Measurements from ENCODE around the gene OSBPL10.

OSBPL10 gene

DNA sequence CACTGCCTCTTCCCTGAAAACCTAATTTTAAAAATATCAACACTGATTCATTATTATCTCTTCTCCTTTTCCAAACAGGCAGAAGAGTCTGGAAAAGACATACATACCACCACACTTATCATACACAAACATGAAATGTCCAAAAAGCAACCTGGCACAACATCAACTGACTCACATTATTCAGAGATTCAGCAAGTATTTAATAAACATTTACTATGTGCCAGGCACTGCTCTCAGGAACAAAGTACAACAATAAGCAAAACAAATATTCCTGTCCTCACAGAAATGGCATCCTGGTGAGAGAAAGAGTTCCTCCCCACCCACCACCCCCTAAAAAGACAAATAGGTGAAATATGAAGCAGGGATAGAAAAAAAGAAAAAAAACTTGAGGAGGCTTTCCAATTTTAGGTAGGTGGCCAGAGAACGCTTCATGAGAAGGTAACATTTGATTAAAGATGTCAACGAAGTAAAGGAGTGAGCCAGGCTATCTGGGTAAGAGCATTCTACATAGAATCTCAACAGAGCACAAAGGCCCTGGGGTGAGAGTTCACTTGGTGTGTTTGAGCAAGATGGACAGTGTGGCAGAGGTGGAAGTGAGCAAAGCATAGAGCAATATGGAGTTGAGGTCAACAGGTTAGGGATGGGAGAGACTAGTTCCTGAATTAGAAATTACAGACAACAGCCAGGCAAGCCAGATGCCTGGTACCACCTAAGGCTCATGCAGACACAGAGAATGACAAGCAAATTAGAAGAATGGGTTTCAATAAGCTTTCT is 141.7 kb downstream of the OSBPL10 start:
- no peak for DNase-seq

DNA sequence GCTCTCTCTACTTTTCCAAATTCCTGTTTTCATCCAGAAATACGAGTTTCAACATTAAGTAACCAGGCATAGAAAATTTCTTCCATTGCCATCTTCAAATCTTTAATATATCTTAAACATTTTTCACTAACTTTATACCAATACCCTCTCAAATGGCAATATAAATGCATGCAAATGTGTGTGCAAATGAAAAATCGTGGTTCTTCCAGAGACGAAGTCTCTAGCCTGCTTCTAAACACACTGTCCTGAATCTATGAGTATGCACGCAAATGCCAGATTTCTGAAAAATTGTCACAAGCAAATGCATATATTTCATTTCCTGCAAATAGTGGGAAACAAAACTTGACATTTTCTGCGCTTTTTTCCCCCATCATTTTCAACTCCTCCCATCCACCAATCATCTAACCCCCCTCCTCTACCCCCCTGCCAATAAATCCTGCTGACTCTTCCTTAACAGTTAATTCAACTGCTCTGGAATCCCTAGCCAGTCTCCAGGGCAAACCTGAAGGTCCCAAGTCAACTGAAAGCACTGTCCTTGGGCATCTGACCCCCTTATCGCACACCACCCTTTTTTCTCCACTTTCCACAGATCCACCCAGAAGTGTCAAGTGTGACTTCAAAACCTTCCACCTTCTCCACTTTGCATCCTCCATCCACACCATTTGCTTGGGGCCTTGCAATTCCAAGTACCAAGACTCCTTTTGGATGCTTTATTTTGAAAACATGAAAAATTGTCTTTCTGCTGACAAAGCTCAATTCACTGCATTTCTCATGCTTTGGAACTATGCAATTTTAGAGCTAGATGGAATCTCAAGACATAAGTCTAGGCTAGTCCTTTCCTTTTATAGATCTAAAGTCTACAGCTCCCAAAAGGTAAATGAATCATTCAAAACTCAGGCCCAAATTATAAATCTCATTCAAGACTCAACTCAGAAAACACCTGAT is 144.7 kb downstream of the OSBPL10 start:
- no peak for DNase-seq

DNA sequence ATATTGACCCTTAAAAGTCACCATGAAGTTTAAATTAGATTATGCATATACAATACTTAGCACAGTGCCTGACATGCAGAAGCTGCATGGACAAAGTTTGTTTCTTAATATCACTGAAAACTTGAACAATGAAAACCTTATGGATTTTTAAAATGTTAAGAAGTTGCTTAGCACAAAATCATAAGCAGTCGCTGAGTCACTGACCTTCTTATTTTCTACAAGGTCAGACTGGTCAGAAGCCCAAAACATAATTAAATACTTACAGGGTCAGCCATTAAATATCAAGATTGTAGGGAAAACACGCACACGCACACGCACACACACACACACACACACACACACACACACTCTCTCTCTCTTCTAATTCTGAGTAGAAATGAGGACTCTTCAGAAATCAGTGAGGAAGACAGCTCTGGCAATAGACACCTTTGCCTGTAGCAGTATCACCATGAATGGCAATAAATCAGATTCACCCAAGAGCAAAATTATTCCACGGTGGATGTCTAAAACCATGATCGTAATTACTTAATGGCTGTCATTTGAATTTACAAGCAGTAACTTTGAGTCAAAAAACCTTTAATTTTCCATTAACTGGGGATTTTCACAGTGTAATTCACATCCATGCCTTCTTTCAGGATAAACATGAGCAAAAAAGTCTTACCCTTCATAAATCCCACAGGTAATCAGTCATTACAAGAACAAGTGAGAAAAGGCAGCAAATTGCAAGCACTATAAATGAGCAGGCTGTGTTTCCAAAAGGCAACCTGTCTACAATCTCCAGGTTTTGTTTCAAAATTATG is 147.5 kb downstream of the OSBPL10 start:
- DNase-seq = no peak

DNA sequence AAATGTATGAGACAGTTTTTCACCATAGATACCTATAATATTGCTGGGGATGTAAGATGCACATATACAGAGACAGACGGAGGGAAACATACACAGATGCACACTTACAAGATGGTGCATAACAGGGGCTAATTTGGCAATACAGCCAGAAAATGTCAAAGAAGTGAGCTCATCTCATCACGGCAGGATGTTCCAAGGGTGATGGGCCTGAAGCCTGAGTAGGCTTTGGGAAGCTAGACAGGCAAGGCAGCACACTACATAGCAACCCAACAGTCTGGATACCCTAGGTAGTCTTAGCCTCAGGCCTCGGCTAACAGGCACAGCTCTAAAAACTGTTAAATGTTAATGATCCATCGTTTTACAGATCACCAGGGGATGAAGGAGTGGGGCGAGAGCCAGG is 148.5 kb downstream of the OSBPL10 start:
- DNase-seq = no peak

DNA sequence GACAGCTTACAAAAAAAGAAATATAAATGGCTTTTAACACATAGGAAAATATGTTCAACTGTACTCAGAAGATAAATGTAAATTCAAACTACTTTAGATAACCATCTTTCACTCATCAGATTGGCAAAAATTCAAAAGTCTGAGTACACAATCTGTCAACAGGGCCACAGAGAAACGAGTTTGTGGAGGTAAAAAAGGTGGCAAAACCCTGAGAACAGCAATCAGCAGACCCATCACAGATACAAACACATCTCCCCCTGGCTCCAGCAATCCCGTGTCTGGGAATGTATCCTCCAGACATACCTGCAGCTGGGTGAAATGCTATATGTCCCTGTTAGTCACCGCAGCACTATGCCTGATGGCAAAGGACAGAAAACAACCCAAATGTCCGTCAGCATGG is 149.5 kb downstream of the OSBPL10 start:
- DNase-seq = no peak

DNA sequence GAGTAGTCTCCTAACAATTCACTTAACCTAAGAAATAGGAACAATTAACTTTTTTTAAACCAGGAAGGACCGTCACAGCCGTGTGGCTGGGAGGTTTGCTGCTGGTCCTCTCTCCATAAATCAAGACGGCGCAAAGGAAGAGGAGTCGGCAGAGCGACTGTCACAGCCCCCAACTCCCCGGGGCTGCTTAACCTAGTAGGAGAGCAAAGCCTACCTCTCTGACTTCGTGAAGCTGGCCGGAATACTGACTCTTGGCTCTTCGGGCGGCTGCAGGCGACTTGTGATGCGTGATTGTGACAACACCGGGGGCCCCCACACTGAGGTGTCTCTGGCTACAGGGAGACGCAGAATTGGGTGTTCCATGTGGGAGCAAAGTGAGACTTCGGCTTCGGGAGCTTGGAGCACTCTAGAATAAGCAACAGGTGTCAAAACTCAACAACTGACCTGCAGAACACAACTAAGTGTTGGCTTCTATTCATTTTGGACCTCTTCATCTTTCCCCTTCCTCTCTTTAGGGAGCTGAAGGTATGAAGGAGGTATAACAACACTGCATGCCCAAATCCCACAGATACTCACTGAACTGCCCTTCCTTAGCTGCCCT is 151.1 kb downstream of the OSBPL10 start:
- DNase-seq = no peak

DNA sequence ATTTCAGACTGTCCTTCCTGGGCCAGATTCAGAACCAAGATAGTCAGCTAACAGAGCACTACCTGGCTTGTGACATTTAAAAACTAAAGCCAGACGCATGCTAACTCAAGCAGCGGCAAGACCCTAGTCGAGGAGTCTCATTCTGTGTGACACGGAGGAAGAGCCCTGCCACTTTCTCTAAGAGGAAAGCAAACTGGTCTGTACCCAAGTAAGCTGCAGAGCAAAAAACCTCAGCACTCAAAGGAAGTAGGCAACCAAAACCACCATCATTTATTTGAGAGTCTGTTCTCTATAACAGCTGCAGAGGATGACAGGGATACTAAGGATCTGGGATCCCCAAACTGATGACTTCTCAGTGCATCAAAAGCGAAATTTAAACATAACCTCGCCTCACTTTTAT is 152.1 kb downstream of the OSBPL10 start:
- DNase-seq = no peak

DNA sequence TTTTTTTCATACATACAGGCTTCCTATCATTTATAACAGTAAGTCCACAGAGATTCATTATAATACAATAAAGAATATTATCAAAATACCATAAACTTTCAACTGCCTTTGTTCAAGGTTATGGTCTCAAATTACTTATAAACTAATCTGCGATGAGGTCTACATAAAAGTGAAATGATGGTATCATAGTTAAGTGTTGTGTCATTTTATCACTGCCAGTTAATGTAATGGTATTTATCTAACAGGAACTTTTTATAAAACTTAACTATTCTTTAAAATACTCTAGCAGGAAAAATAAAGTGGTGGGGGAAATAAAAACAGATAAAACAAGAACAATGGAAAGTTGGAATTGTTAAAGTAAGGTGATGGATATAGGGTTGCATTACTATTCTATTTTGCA is 153.1 kb downstream of the OSBPL10 start:
- DNase-seq = no peak

DNA sequence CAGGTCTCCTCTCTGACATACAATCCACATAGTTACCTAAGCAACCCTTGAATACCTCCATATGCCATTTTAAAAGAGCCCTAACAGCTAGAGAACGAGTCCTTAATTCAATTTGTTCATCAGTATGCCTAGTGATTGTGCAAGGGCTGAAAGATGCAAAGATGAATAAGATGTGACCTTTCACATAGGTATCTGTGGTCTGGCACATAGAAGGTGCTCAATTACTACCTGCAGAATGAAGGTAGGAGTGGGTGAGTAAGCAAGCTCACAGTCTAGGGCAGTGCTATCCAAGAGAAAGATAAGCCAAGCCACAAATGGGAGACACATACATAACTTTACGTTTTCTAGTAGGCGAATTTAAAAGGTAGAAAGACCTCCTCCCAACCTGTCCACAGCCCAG is 157.9 kb downstream of the OSBPL10 start:
- DNase-seq = no peak

DNA sequence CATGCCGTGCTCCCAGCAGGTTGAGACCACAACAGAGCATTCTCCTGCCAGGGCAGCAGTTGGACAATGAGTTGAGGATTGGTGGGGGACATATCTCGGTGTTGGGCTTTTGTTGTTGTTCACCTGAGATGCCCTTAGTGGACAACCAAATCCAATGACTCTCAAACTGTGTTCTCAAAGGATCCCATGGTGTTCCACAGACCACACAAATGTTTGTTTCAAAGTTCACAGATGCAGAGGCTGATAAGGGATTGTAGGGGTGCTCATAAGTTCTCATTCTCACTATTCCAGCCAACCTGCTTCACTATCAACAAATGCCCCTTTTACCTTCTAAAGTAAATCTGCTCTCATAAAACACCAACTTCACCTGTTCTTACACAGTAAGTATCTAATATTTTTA is 159.9 kb downstream of the OSBPL10 start:
- no peak for DNase-seq

DNA sequence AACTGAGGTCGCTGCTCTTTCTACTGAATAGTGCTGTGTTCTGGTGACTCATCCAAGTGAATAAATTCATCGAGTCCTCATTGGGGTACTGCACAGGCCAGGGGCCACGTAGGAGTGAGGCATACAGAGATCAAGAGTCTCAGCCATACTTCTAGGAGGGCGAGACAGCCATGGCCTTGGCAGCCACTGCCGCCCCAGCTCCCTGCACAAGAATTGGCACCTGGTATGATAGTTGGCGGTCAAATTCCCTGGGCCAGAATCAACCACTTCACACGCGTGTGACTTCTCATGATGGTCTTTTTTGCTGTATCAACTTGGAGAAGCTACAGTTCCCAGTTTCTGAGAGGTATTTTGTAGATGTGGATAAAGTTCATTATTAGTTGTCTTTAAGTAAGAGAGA is 161.6 kb downstream of the OSBPL10 start:
- DNase-seq = no peak

DNA sequence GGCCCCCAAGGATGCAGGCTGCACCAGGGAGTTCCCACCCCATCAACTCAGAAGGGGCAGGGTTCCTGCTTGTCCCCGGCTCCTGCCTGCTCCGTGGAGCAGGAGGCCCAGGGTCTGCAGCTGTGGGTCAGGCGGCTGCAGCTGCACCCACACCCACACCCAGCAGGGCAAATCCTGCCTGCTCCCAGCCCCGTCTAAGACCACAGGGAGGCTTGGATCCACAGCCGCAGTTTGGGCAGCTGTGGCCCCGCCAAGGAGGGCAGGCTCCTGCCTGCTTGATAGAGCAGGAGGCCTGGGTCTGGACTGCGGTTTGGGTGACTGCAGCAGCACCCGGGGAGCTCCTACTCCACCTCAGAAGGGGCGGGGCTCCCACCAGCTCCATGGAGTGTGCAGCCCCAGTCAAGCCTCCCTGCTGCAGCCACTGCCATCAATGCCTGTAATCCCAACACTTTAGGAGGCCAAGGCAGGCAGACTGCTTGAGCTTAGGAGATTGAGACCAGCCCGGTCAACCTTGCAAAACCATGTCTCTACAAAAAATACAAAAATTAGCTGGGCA is 163.6 kb downstream of the OSBPL10 start:
- DNase-seq = no peak

DNA sequence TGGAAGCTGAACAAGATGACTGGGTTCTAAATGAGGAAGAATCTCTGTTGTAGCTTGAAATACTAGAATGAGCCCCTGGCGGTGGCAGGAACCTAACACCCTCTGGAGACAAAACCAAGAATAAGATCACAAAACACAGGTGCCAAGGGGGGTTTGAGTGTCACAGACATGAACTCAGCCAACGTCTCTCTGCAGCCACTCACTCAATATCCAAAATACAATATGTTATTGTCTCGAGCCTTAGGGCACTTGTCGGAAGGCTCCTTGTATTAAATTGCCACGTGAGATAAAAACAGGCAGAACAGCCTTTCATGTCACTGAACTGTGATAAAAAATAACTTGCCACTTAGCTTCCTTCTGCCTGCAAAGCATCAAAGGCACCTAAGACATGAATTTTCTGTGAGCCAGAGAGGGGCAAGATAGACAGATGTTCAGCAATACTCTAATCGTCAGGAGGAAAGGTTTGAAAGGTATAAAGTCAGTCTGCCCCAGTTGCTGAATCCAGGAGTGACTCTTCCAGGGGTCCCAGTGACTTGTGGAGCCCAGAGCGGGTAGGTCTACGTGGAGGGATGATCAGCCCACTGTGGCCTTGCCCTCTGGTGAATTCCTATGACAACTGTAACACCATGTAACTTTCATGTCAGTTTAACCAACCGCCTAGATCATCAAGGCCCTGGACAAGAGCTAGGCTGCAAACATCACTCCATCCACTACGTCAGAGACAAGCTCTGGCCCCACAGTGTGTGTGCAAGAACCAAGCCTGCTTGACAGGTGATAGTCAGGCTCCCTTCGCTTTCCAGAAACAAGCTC is 165.2 kb downstream of the OSBPL10 start:
- no peak for DNase-seq

DNA sequence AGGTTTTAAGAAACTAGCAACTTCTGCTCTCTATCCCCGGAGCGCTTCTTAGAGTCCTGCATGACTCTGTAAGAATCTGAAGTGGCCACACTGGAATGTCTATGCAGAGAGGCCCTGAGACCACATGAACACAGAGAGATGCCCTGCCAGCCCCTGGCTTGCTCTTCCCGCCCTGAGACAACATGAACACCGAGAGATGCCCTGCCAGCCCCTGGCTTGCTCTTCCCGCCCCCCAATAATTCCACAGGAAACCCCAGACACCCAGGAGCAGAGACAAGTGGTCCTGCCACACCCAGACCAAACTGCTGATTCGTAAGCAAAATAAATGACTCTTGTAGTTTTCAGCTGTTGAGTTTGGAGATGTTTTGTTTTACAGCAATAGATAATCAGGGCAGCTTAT is 166.1 kb downstream of the OSBPL10 start:
- DNase-seq = no peak

DNA sequence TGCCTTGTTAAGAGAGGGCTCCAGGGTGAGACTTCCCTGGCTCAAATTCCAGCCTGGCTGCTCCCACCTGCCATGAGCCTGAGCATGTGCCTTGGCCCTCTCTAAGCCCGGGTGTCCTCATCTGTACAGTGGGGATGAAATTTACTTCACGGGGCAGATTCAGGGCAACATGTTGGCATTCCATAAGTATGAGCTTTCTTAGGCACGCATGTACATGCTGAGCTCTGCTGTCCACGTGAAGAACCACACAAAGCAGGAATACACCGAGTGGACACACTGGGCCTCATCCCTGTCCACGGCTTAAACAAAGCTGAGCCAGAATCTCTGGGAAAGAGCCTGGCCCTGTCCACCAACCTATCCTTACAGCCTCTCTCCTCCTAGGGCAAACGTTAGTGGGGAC is 167.4 kb downstream of the OSBPL10 start:
- DNase-seq = no peak

DNA sequence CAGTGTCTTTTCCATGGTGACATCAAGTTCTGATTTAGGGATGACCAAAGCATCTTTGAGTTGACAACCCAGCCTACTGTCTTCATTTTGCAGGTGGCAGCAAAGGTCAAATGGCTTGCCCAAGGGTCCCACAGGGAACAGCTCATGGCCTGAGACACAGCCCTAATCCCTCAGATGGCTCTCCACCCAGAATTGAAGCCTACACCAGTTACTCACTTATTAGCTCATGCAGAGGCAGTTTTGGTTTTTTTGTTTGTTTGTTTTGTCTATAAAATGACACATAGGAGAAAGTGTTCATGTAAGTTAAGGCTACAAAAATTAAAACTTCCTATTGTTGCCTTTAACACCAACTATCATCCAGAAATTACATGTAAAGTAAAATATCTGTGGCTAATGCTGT is 167.9 kb downstream of the OSBPL10 start:
- DNase-seq = no peak

DNA sequence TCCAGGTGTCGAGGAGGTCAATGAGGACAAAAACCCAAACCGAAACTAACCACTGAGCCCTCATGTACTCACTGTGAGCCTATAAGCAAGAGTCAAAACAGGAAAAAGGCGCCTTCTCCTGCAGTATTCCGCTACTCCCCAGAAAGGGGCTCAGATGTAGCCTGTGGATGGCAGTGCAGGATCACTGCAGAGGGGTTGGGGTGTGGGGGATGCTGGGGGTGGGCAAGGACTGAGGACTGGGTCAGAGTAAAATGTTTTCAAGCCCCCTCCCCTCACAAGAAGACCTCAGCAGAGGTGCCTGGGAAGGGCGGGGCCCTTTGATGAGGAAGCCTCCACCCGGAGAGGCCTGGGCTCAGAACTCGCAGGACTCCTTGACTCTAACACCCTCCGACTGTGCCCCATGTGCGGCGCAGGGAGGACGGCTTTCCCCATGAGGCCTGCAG is 170.1 kb downstream of the OSBPL10 start:
- no peak for DNase-seq

DNA sequence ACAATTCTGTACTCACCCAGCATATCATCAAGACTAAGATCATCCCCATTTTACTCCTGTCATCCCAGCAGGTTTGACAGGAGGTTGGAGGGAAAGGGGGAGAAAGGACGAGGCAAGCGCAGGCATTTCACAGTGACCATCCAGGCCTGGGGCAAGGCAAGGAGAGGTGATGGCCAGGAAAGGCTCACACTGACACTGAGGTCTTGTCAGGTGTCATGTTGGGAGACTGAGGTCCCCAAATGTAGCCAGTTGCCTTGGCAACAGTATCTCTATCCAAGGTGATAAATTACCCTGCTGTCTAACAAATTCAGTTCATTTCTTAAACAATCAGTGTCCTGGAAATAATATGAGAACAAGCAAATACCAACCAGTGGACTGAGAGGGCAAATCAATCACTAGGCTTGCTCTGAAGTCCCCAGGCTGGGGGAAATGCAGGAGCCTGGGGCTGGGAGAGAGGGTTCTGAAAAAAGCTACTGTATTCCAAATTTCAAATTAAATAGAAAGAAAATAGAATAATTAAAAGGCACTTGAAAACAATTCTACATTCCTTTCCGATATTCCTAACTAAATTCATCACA is 172.8 kb downstream of the OSBPL10 start:
- DNase-seq = no peak

DNA sequence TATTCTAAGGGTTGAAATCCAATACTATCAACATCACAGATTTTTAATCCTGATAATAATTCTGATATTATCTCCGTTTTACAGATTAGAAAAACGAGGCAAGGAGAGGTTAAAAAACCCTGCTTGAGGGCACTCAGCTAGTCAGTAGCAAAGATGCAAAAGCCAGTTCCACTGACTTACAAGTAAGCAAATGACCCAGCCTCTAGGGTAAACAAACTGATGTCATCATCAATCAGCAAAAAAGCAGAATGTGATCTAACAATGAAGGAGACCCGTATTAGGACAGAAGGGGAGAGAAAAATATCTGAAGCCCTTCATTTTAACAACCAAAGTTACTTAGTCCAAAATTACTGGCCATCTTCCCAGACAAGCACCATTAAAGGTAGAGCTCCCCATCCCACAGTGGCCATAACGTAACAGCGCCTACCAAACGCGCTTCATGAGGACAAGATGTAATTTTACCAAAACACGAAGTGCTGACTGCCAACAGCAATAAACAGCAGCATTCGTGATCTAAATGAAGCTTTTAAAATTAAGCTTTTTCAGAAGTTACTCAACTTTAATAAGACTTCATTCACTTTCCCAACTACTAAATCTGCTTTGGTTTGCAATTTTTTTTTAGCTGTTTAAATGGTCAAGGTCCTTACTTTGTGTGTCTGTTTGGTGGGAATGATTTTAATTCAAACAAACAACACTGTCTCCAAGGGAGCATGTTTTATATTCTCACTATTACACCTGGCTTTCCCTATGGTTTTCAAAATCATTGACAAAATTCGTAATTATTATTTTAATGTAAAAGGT is 176.6 kb downstream of the OSBPL10 start:
- DNase-seq = no peak

DNA sequence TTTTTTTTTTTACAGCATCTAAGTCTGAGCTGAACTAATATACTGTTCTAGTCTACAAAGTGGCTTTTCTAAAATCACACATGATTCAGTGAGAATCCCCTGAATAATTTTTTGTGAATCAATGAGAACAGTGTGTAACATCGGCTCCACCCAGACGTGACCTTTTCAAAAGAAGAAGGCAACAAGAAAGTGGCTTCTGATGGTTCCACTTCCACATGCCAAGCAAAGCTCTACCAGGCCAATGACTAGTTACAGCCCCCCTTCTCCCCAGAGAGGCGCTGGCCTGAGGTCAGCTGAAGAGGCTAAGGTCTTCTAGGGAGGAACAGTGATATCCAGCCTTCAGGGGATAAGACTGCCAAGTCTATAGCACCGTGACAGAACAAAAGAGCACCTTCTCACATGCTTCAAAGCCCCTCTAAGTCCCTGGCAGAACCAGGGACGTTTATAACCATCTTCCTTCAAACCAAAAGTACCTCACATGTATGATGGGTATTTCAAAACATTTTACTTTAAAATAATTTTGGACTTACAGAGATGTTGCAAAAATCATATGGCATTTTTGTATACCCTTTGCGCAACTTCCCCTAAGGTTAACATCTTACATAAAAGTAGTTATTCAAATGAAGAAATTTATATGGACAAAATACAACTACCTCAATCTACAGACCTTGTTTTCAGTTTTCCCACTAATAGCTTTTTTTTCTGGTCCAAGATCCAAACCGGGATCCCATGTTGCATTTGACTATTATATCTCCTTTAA is 177.9 kb downstream of the OSBPL10 start:
- no peak for DNase-seq

Data from stimulated activated CD4-positive, alpha-beta T cell treated with anti-CD3 and anti-CD28 coated beads, Interleukin-4, amount 100 ng/mL, for 4 hours (primary cell).